ENCODE measurements around the gene CNTNAP2. TPM values are rescaled to one million over a fixed set of nuclear protein-coding genes. Genes with fewer than 3 reads are reported as not detected.

The CNTNAP2 gene
- total RNA-seq, 2 donors from 2014 or later = 171 to 228 TPM

DNA sequence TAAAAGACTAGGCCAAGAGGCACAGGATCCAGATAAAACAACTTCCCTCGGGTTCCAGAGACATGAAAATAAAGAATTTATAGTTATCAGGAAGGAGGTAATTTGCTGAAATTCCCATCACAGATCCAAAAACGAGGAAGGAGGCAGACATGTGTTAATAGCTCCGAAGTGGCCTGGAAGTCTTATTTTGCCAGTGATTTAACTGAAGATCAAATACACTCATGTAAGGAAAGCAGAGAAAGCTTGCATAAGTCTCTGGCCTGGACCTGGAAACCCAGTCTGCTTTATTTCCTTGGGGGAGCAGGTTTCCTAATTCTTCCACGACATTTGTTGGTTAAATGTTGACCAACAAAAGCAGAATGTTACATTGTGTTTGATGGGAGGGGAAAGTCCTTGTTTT, 1975.3 kb downstream of the CNTNAP2 start:
- no peak overlapping the region for H3K4me3 Mint-ChIP-seq
- Histone ChIP-seq H3K9ac (ENCODE audit: extremely low read depth, low read length, poor library complexity, severe bottlenecking) (no peak overlapping the region), H3K36me3 (ENCODE audit: control insufficient read depth, insufficient read depth, low read length) (no peaks in the 10 kb centered on the region), H3K4me1 (ENCODE audit: control insufficient read depth, insufficient read depth, low read length) (no peaks in the 10 kb centered on the region), H3K9me3 (ENCODE audit: control insufficient read depth, low read length) (peaks cover 14% of the 10 kb centered on the region), H3K4me3 (ENCODE audit: low read length) (no peak overlapping the region), H3K27me3 (ENCODE audit: control insufficient read depth, insufficient read depth, low read length, poor library complexity, severe bottlenecking) (no peaks in the 10 kb centered on the region), H3K27ac (ENCODE audit: low read depth, low read length) (no peak overlapping the region)
- no peak overlapping the region for H3K27ac Mint-ChIP-seq
- H3K27me3 Mint-ChIP-seq (ENCODE audit: insufficient read depth) = no peaks in the 10 kb centered on the region
- peaks cover 11% of the 10 kb centered on the region for H3K4me1 Mint-ChIP-seq
- 94% methylated on average over 2 to 4 of the region's 4 CpGs for WGBS, 2 experiments (ENCODE audit: insufficient coverage in 1 of 2, insufficient read length in 1 of 2)
- DNase-seq = no peak
- no peaks in the 10 kb centered on the region for H3K36me3 Mint-ChIP-seq (ENCODE audit: low read depth)
- TF ChIP-seq, protein P1, sequence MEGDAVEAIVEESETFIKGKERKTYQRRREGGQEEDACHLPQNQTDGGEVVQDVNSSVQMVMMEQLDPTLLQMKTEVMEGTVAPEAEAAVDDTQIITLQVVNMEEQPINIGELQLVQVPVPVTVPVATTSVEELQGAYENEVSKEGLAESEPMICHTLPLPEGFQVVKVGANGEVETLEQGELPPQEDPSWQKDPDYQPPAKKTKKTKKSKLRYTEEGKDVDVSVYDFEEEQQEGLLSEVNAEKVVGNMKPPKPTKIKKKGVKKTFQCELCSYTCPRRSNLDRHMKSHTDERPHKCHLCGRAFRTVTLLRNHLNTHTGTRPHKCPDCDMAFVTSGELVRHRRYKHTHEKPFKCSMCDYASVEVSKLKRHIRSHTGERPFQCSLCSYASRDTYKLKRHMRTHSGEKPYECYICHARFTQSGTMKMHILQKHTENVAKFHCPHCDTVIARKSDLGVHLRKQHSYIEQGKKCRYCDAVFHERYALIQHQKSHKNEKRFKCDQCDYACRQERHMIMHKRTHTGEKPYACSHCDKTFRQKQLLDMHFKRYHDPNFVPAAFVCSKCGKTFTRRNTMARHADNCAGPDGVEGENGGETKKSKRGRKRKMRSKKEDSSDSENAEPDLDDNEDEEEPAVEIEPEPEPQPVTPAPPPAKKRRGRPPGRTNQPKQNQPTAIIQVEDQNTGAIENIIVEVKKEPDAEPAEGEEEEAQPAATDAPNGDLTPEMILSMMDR (conservative IDR thresholded peaks at IDR 0.05) = no peak
- peaks cover 10% of the 10 kb centered on the region for H3K9me3 Mint-ChIP-seq

DNA sequence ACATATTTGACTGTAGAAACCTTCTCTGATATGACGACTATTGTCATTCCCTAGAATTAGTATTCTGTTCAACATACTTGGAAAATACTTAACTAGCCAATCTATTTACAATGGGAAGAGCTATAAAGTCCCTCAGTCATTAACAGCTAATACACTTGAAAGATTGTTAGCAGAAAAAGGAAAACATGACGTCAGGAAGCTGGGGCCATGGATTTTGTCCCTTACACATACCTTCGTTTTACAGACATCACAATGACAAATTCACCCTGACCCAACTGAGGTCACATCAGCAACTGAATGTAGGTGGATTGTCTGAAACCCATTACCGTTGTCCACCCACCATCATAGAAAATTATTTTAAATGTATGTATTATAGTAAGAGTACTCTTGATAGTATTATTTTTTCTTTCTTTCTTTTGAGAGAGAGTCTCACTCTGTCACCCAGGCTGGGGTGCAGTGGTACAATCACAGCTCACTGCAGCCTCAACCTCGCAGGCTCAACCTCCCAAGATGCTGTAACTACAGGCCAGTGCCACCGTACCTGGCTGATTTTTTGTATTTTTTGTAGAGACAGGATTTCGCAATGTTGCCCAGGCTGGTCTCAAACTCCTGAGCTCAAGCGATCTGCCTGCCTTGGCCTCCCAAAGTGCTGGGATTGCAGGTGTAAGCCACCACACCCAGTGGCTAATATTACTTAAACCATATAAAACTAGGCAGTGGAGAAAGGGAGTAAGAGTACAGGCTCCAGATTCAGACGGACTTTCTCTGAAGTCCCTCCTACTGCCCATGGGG, 1977.0 kb downstream of the CNTNAP2 start:
- TF ChIP-seq, protein P1 (conservative IDR thresholded peaks at IDR 0.05) = no peak
- H3K9me3 ChIP-seq (ENCODE audit: control insufficient read depth, low read length) = peaks cover 6% of the 10 kb centered on the region
- no peaks in the 10 kb centered on the region for H3K36me3 ChIP-seq (ENCODE audit: control insufficient read depth, insufficient read depth, low read length)
- H3K27ac ChIP-seq (ENCODE audit: low read depth, low read length) = no peak overlapping the region
- H3K4me3 ChIP-seq (ENCODE audit: low read length) = no peak overlapping the region
- Mint-ChIP-seq H3K9me3 (peaks cover 6% of the 10 kb centered on the region), H3K27me3 (ENCODE audit: insufficient read depth) (no peaks in the 10 kb centered on the region), H3K27ac (no peak overlapping the region), H3K4me1 (peaks cover 11% of the 10 kb centered on the region), H3K4me3 (no peak overlapping the region), H3K36me3 (ENCODE audit: low read depth) (no peaks in the 10 kb centered on the region)
- no peak overlapping the region for H3K9ac ChIP-seq (ENCODE audit: extremely low read depth, low read length, poor library complexity, severe bottlenecking)
- WGBS, 2 experiments (ENCODE audit: insufficient coverage in 1 of 2, insufficient read length in 1 of 2) = 80 to 87% methylated on average over 2 to 8 of the region's 9 CpGs
- no peaks in the 10 kb centered on the region for H3K27me3 ChIP-seq (ENCODE audit: control insufficient read depth, insufficient read depth, low read length, poor library complexity, severe bottlenecking)
- no peaks in the 10 kb centered on the region for H3K4me1 ChIP-seq (ENCODE audit: control insufficient read depth, insufficient read depth, low read length)
- DNase-seq = no peak

DNA sequence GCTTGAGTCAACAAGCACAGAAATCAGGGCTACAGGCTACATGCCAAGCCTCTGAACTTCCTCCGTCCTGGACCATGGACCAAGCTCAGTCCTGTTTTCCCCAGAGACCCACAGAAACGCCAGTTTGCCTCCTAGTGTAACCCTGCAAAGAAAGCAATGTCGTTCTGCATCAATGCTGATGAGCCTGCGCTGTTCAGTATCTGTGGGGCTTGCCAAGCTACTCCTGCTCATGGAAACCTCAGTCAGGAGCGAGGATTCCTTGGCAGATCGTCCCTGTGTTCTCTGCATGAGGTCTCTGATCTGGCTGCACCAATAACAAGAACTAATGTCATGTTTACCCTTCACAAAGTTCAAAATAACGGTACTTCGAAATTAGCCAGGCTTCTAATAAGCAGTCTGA, 1978.5 kb downstream of the CNTNAP2 start:
- no peaks in the 10 kb centered on the region for H3K27me3 Mint-ChIP-seq (ENCODE audit: insufficient read depth)
- no peaks in the 10 kb centered on the region for H3K36me3 Mint-ChIP-seq (ENCODE audit: low read depth)
- TF ChIP-seq, protein P1 (conservative IDR thresholded peaks at IDR 0.05) = no peak
- H3K4me3 Mint-ChIP-seq = no peak overlapping the region
- Histone ChIP-seq H3K4me1 (ENCODE audit: control insufficient read depth, insufficient read depth, low read length) (no peaks in the 10 kb centered on the region), H3K36me3 (ENCODE audit: control insufficient read depth, insufficient read depth, low read length) (no peaks in the 10 kb centered on the region), H3K9me3 (ENCODE audit: control insufficient read depth, low read length) (no peaks in the 10 kb centered on the region), H3K9ac (ENCODE audit: extremely low read depth, low read length, poor library complexity, severe bottlenecking) (no peak overlapping the region), H3K27me3 (ENCODE audit: control insufficient read depth, insufficient read depth, low read length, poor library complexity, severe bottlenecking) (no peaks in the 10 kb centered on the region), H3K4me3 (ENCODE audit: low read length) (no peak overlapping the region), H3K27ac (ENCODE audit: low read depth, low read length) (no peak overlapping the region)
- DNase-seq = no peak
- peaks cover 11% of the 10 kb centered on the region for H3K4me1 Mint-ChIP-seq
- H3K9me3 Mint-ChIP-seq = no peaks in the 10 kb centered on the region
- H3K27ac Mint-ChIP-seq = no peak overlapping the region
- 86 to 88% methylated on average over 8 of the region's 8 CpGs for WGBS, 2 experiments (ENCODE audit: insufficient coverage in 1 of 2, insufficient read length in 1 of 2)
